Measurements from ENCODE around the gene ARL5C. TPM values are rescaled to one million over a fixed set of nuclear protein-coding genes. Genes with fewer than 3 reads are reported as not detected.

ARL5C gene
- total RNA-seq, 6 experiments from 2014 or later: not detected

- Histone ChIP-seq H3K27ac (no peak overlapping the region), H3K4me1 (no peaks in the 10 kb centered on the region), H3K9me3 (no peaks in the 10 kb centered on the region), H3K36me3 (no peaks in the 10 kb centered on the region), H3K4me3 (no peak overlapping the region), H3K27me3 (no peaks in the 10 kb centered on the region)
- DNase-seq: no peak
- intact Hi-C loops (cut with DNase I): no loop called here
- ATAC-seq: no peak
- 88% methylated on average over 5 of the region's 5 CpGs for WGBS (ENCODE audit: insufficient coverage, low coverage, low lambda C conversion rate, missing lambda C conversion rate)
- TF ChIP-seq, protein P1, sequence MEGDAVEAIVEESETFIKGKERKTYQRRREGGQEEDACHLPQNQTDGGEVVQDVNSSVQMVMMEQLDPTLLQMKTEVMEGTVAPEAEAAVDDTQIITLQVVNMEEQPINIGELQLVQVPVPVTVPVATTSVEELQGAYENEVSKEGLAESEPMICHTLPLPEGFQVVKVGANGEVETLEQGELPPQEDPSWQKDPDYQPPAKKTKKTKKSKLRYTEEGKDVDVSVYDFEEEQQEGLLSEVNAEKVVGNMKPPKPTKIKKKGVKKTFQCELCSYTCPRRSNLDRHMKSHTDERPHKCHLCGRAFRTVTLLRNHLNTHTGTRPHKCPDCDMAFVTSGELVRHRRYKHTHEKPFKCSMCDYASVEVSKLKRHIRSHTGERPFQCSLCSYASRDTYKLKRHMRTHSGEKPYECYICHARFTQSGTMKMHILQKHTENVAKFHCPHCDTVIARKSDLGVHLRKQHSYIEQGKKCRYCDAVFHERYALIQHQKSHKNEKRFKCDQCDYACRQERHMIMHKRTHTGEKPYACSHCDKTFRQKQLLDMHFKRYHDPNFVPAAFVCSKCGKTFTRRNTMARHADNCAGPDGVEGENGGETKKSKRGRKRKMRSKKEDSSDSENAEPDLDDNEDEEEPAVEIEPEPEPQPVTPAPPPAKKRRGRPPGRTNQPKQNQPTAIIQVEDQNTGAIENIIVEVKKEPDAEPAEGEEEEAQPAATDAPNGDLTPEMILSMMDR (IDR thresholded peaks at IDR 0.05): no peak
- no peak for TF ChIP-seq POLR2A (IDR thresholded peaks at IDR 0.05)
These were observed 24.7 kb downstream of the ARL5C start for GRCh38 chr17:39141294-39141693.

DNA sequence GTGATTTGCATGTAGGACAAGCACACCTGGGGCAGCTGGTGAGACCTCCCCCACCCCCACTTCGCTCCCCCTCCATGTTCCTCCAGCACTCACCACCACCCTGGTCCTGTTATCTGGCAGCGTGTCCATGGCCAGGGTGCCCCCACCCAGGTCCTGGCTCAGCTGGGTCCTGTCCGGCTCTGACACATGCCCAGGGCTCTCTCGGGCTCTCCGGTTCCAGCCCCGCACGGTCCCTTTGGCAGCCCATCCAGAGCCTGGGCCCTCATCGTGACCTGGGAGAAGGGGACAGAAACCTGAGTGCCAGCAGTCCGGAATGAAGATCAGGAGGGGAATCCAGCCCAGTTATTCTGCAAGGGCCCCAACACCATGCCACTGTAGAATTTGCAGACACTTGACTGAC is 26.4 kb downstream of the ARL5C start:
- intact Hi-C loops (cut with DNase I): no loop called here
- no peak for ATAC-seq
- WGBS (ENCODE audit: insufficient coverage, low coverage, low lambda C conversion rate, missing lambda C conversion rate): 92% methylated on average over 2 of the region's 9 CpGs

GRCh38 chr17:39139161-39139511 is 26.8 kb downstream of the ARL5C start:
- no peak for ATAC-seq
- Histone ChIP-seq H3K9me3 (no peaks in the 10 kb centered on the region), H3K27me3 (no peaks in the 10 kb centered on the region), H3K36me3 (no peaks in the 10 kb centered on the region), H3K27ac (no peak overlapping the region), H3K4me1 (no peaks in the 10 kb centered on the region), H3K4me3 (no peak overlapping the region)
- DNase-seq: no peak
- intact Hi-C loops (cut with DNase I): no loop called here
- TF ChIP-seq, protein P1 (IDR thresholded peaks at IDR 0.05): no peak
- no peak for TF ChIP-seq POLR2A (IDR thresholded peaks at IDR 0.05)
- 83% methylated on average over 1 of the region's 2 CpGs for WGBS (ENCODE audit: insufficient coverage, low coverage, low lambda C conversion rate, missing lambda C conversion rate)

More for the DNA sequence above, 26.4 kb downstream of the ARL5C start:
- H3K9me3 ChIP-seq: no peaks in the 10 kb centered on the region
- H3K27ac ChIP-seq: no peak overlapping the region
- TF ChIP-seq POLR2A (IDR thresholded peaks at IDR 0.05): no peak
- TF ChIP-seq, protein P1 (IDR thresholded peaks at IDR 0.05): no peak
- no peaks in the 10 kb centered on the region for H3K36me3 ChIP-seq
- no peaks in the 10 kb centered on the region for H3K4me1 ChIP-seq
- DNase-seq: no peak
- no peaks in the 10 kb centered on the region for H3K27me3 ChIP-seq
- no peak overlapping the region for H3K4me3 ChIP-seq

DNA sequence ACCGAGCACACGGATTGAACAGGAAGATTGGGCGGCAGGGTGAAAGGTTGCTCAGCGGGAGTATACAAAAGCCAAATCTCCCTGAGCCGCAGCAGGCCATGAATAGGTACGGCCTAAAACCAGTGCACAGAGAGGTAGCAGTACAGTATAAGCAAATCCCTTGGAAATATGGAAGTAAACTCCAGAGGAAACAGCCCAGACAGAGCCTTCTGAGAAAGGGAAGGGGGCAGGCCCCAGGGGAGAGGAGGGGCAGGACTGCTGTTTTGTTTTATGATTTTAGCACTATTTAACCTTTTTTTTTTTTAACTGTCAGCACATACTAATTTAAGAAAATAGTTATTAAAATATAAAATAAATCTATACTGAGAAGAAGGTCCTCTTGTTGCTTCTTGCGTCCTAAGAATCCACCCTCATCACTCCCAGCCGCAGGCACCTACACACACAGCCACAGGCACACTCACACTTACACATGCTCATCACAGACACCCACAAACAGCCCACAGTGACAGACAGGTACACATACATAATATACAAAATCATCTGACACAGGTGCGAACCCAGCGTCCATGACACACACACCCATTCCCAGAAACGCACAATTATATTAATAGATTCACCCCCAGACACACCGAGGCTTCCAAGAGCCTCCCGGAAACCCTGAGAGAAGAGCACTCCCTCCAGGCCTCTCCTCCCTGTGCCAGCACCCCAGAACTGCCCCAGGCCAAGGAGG is 27.4 kb downstream of the ARL5C start:
- no peaks in the 10 kb centered on the region for H3K36me3 ChIP-seq
- H3K4me1 ChIP-seq: no peaks in the 10 kb centered on the region
- TF ChIP-seq POLR2A (IDR thresholded peaks at IDR 0.05): no peak
- TF ChIP-seq, protein P1 (IDR thresholded peaks at IDR 0.05): no peak
- ATAC-seq: no peak
- no peak overlapping the region for H3K4me3 ChIP-seq
- no peaks in the 10 kb centered on the region for H3K9me3 ChIP-seq
- 79% methylated on average over 8 of the region's 13 CpGs for WGBS (ENCODE audit: insufficient coverage, low coverage, low lambda C conversion rate, missing lambda C conversion rate)
- H3K27ac ChIP-seq: no peak overlapping the region
- no peak for DNase-seq
- no peaks in the 10 kb centered on the region for H3K27me3 ChIP-seq
- intact Hi-C loops (cut with DNase I): no loop called here
